ENCODE measurements around the gene MAGI2. TPM values are rescaled to one million over a fixed set of nuclear protein-coding genes. Genes with fewer than 3 reads are reported as not detected.

MAGI2 gene
- total RNA-seq, 1 donor from 2014 or later: 0.38 TPM

DNA sequence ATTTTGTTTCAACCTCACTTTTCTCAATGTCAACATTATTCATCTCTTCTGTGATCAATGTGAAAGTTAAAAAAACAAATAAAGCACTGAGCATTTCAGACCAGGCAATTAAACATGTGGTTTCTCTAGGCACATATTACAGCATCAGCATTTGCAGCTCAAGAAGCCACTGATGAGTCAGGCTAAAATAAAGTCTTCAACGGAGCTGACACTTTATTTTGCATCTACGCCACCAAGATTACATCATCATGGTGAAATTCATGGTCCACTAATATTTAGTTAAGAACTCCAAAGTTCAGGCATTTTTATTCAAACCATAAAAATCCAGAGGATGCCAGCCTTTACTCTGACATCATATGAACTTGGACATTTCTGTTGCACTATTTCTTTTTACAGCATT is 33.0 kb downstream of the MAGI2 start:
- no peaks in the 10 kb centered on the region for H3K4me1 Mint-ChIP-seq
- no peak for ATAC-seq (ENCODE audit: low read depth)

GRCh38 chr7:79414910-79415309 is 38.6 kb downstream of the MAGI2 start:
- Mint-ChIP-seq H3K4me3 (no peak overlapping the region), H3K27ac (no peak overlapping the region), H3K36me3 (ENCODE audit: low read depth) (no peaks in the 10 kb centered on the region), H3K9me3 (peaks cover 2% of the 10 kb centered on the region), H3K27me3 (no peaks in the 10 kb centered on the region), H3K4me1 (no peaks in the 10 kb centered on the region)
- ChIA-PET POLR2A (no interaction called here), CTCF (no interaction called here)
- no peak for DNase-seq
- ATAC-seq (ENCODE audit: low read depth): no peak
- TF ChIP-seq, protein P1, sequence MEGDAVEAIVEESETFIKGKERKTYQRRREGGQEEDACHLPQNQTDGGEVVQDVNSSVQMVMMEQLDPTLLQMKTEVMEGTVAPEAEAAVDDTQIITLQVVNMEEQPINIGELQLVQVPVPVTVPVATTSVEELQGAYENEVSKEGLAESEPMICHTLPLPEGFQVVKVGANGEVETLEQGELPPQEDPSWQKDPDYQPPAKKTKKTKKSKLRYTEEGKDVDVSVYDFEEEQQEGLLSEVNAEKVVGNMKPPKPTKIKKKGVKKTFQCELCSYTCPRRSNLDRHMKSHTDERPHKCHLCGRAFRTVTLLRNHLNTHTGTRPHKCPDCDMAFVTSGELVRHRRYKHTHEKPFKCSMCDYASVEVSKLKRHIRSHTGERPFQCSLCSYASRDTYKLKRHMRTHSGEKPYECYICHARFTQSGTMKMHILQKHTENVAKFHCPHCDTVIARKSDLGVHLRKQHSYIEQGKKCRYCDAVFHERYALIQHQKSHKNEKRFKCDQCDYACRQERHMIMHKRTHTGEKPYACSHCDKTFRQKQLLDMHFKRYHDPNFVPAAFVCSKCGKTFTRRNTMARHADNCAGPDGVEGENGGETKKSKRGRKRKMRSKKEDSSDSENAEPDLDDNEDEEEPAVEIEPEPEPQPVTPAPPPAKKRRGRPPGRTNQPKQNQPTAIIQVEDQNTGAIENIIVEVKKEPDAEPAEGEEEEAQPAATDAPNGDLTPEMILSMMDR (IDR thresholded peaks at IDR 0.05): no peak
- intact Hi-C loops (cut with micrococcal nuclease): no loop called here

More for the DNA sequence above, 33.0 kb downstream of the MAGI2 start:
- CTCF ChIA-PET: no interaction called here
- DNase-seq: no peak
- POLR2A ChIA-PET: no interaction called here
- Mint-ChIP-seq H3K9me3 (no peaks in the 10 kb centered on the region), H3K27me3 (no peaks in the 10 kb centered on the region), H3K4me3 (no peak overlapping the region), H3K27ac (no peak overlapping the region), H3K36me3 (ENCODE audit: low read depth) (no peaks in the 10 kb centered on the region)
- intact Hi-C loops (cut with micrococcal nuclease): no loop called here
- TF ChIP-seq, protein P1 (IDR thresholded peaks at IDR 0.05): no peak

- H3K36me3 Mint-ChIP-seq (ENCODE audit: low read depth): no peaks in the 10 kb centered on the region
- TF ChIP-seq, protein P1 (IDR thresholded peaks at IDR 0.05): no peak
- ChIA-PET CTCF (no interaction called here), POLR2A (no interaction called here)
- no peaks in the 10 kb centered on the region for H3K27me3 Mint-ChIP-seq
- intact Hi-C loops (cut with micrococcal nuclease): no loop called here
- H3K4me1 Mint-ChIP-seq: no peaks in the 10 kb centered on the region
- H3K4me3 Mint-ChIP-seq: no peak overlapping the region
- H3K27ac Mint-ChIP-seq: no peak overlapping the region
- DNase-seq: no peak
- H3K9me3 Mint-ChIP-seq: peaks cover 2% of the 10 kb centered on the region
- ATAC-seq (ENCODE audit: low read depth): no peak
Observed at GRCh38 chr7:79412915-79413314, 40.6 kb downstream of the MAGI2 start.

GRCh38 chr7:79412438-79412837 is 41.0 kb downstream of the MAGI2 start:
- ATAC-seq (ENCODE audit: low read depth) (no peak), DNase-seq (no peak)
- Mint-ChIP-seq H3K4me3 (no peak overlapping the region), H3K9me3 (peaks cover 2% of the 10 kb centered on the region), H3K4me1 (no peaks in the 10 kb centered on the region), H3K36me3 (ENCODE audit: low read depth) (no peaks in the 10 kb centered on the region), H3K27ac (no peak overlapping the region), H3K27me3 (no peaks in the 10 kb centered on the region)
- TF ChIP-seq, protein P1 (IDR thresholded peaks at IDR 0.05): no peak
- ChIA-PET CTCF (no interaction called here), POLR2A (no interaction called here)
- intact Hi-C loops (cut with micrococcal nuclease): no loop called here

- ChIA-PET POLR2A (no interaction called here), CTCF (no interaction called here)
- Mint-ChIP-seq H3K4me3 (no peak overlapping the region), H3K9me3 (peaks cover 2% of the 10 kb centered on the region), H3K27ac (no peak overlapping the region), H3K4me1 (no peaks in the 10 kb centered on the region), H3K36me3 (ENCODE audit: low read depth) (no peaks in the 10 kb centered on the region), H3K27me3 (no peaks in the 10 kb centered on the region)
- intact Hi-C loops (cut with micrococcal nuclease): no loop called here
- TF ChIP-seq, protein P1 (IDR thresholded peaks at IDR 0.05): no peak
- DNase-seq: no peak
- no peak for ATAC-seq (ENCODE audit: low read depth)
Observed at GRCh38 chr7:79410345-79410744, 43.1 kb downstream of the MAGI2 start.

Data from activated B cell treated with CpG ODN at 0.5 μM for 24 hours (primary cell).